Measurements from ENCODE around the gene TPD52L1. TPM values are rescaled to one million over a fixed set of nuclear protein-coding genes. Genes with fewer than 3 reads are reported as not detected.

Gene TPD52L1
- total RNA-seq, 4 donors from 2014 or later, result 22.2 to 77.6 (median 37.7) TPM

DNA sequence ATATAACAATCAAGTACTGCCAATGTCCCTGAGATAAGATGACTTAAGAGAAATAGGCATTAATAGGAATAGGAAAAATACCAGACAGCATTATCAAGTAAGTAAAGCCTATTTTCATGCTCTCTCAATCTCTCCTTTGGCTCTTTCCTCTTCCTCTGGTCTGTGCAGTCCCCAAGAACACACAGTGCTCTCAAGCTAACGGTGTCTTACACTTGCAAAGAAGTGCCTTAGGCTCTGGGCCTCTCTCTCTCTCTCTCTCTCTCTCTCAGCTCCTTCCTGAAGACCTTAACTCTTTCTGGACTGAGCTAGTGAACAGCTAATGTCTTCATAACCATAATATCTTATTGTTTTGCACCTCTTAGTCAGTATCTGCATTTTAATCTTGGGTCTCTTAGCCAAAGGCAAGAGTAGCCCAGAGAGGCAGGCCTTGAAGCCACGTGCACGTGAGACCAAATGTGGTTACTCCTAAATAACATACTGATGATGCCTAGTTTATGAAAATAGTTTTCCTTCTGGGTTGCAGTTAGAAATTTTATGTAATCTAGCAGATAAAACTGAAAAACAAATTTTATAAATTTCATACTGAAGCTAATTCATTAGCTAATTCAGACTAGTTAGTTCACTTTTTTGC lies 70.8 kb downstream of the TPD52L1 start:
- Histone ChIP-seq H3K9me3 (no peaks in the 10 kb centered on the region), H3K27me3 (no peaks in the 10 kb centered on the region), H3K36me3 (no peaks in the 10 kb centered on the region), H3K27ac (no peak overlapping the region), H3K4me3 (no peak overlapping the region), H3K4me1 (no peaks in the 10 kb centered on the region)
- DNase-seq, result no peak
- TF ChIP-seq, protein P1, sequence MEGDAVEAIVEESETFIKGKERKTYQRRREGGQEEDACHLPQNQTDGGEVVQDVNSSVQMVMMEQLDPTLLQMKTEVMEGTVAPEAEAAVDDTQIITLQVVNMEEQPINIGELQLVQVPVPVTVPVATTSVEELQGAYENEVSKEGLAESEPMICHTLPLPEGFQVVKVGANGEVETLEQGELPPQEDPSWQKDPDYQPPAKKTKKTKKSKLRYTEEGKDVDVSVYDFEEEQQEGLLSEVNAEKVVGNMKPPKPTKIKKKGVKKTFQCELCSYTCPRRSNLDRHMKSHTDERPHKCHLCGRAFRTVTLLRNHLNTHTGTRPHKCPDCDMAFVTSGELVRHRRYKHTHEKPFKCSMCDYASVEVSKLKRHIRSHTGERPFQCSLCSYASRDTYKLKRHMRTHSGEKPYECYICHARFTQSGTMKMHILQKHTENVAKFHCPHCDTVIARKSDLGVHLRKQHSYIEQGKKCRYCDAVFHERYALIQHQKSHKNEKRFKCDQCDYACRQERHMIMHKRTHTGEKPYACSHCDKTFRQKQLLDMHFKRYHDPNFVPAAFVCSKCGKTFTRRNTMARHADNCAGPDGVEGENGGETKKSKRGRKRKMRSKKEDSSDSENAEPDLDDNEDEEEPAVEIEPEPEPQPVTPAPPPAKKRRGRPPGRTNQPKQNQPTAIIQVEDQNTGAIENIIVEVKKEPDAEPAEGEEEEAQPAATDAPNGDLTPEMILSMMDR (IDR thresholded peaks at IDR 0.05), result no peak
- TF ChIP-seq POLR2A (IDR thresholded peaks at IDR 0.05), result no peak
- intact Hi-C loops (cut with DNase I; ENCODE audit: low total_unique reads), result no loop called here

DNA sequence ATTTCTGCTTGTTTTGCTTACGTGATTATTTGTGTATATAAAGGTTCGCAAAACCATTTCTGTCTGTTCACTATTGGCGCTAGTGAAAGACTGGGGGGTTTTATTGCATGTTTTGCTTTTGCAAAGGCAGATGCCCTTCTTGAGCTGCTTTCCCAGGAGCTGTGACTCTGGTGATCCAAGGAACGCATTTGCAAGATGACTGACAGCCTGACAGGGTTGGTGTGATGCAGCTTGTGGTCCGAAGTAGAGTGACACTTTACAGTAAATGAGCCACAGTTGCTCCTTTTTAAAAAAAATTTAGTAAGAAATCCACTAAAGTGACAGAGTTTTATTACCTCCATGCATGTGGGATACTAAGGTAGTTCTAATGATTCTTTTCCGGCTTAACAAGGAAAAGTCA lies 73.7 kb downstream of the TPD52L1 start:
- DNase-seq, result no peak

DNA sequence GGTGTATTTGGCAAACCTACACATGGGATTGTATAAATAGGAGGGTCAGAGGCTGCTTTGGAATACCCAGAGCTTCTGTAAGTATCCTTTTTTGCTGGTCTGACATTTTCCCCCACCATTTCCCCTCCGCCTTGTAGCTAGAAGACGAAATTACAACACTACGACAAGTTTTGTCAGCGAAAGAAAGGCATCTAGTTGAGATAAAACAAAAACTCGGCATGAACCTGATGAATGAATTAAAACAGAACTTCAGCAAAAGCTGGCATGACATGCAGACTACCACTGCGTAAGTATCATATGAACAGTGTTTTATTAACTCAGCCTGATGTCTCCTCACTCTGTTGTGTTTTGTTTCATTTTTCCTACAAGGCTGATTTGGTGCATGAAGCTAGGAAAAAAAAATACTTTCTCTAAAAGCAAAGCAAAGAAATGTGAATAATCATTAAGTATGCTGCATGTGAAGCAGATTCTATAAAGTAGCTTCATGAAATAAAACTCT lies 75.5 kb downstream of the TPD52L1 start:
- H3K36me3 ChIP-seq, result no peaks in the 10 kb centered on the region
- H3K4me3 ChIP-seq, result no peak overlapping the region
- intact Hi-C loops (cut with DNase I; ENCODE audit: low total_unique reads), result no loop called here
- no peak for DNase-seq
- H3K9me3 ChIP-seq, result no peaks in the 10 kb centered on the region
- TF ChIP-seq POLR2A (IDR thresholded peaks at IDR 0.05), result no peak
- TF ChIP-seq, protein P1 (IDR thresholded peaks at IDR 0.05), result no peak
- H3K27me3 ChIP-seq, result no peaks in the 10 kb centered on the region
- no peaks in the 10 kb centered on the region for H3K4me1 ChIP-seq
- no peak overlapping the region for H3K27ac ChIP-seq

More for the DNA sequence above, 73.7 kb downstream of the TPD52L1 start:
- TF ChIP-seq POLR2A (IDR thresholded peaks at IDR 0.05), result no peak
- TF ChIP-seq, protein P1 (IDR thresholded peaks at IDR 0.05), result no peak
- intact Hi-C loops (cut with DNase I; ENCODE audit: low total_unique reads), result no loop called here
- Histone ChIP-seq H3K27ac (no peak overlapping the region), H3K27me3 (no peaks in the 10 kb centered on the region), H3K4me3 (no peak overlapping the region), H3K4me1 (no peaks in the 10 kb centered on the region), H3K36me3 (no peaks in the 10 kb centered on the region), H3K9me3 (no peaks in the 10 kb centered on the region)

DNA sequence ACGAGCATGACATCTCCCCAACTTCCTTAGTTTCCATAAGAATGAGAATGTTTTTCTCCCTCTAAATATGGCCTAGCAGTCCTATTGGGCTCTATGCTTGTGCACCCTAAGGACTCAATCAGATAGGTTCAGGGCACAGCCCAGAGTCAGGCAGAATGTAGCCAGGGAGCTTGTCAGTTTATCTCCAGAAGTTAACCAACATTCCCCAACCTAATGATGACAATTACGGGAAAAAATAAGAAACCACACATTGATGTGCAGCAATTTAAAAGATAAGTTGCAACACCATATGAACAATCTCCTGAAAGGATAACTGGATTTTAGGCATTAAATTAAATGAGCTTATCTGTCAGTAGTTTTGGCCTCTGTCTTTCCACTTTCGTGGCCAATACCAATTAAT lies 77.1 kb downstream of the TPD52L1 start:
- intact Hi-C loops (cut with DNase I; ENCODE audit: low total_unique reads), result no loop called here
- Histone ChIP-seq H3K4me1 (no peaks in the 10 kb centered on the region), H3K4me3 (no peak overlapping the region)

DNA sequence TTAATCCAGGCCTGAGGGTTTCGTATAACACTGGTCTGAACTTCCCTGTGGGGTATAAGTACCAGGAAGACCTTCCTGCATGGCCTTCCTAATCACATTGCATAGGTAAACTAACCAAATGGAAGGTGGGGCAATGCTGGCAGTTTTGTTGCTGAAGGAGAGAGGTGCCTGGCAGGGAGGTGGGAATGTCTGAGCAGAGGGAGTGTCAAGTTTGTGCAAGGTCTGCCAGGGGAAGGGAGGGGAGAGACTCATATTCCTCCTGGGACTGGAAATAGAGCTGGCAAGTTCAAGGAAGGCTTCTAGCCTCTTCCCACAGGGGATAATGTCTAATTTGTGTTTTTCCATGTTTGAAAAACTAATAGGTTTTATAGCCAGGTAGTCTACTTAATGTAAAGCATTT lies 77.6 kb downstream of the TPD52L1 start:
- DNase-seq, result no peak
- no peaks in the 10 kb centered on the region for H3K4me1 ChIP-seq
- no peak for TF ChIP-seq POLR2A (IDR thresholded peaks at IDR 0.05)
- TF ChIP-seq, protein P1 (IDR thresholded peaks at IDR 0.05), result no peak
- H3K4me3 ChIP-seq, result no peak overlapping the region
- H3K9me3 ChIP-seq, result no peaks in the 10 kb centered on the region
- H3K36me3 ChIP-seq, result no peaks in the 10 kb centered on the region
- no peaks in the 10 kb centered on the region for H3K27me3 ChIP-seq
- no peak overlapping the region for H3K27ac ChIP-seq
- intact Hi-C loops (cut with DNase I; ENCODE audit: low total_unique reads), result no loop called here

More for the DNA sequence above, 77.1 kb downstream of the TPD52L1 start:
- no peaks in the 10 kb centered on the region for H3K27me3 ChIP-seq
- H3K27ac ChIP-seq, result no peak overlapping the region
- no peaks in the 10 kb centered on the region for H3K36me3 ChIP-seq
- no peaks in the 10 kb centered on the region for H3K9me3 ChIP-seq
- TF ChIP-seq POLR2A (IDR thresholded peaks at IDR 0.05), result no peak
- TF ChIP-seq, protein P1 (IDR thresholded peaks at IDR 0.05), result no peak
- DNase-seq, result no peak

Data from uterus (tissue), 4 donors.